ENCODE measurements around the gene DDX51.
A peak's percentile ranks its signal among the peaks of the same experiment; 100 is the strongest.

DDX51 gene

GRCh38 chr12:132179431-132180362 lies 35.6 kb upstream of the DDX51 start:
- DNase-seq, result no peak

- no peak for DNase-seq
Observed at GRCh38 chr12:132178801-132179401, 34.8 kb upstream of the DDX51 start.

- DNase-seq, result no peak
Observed at GRCh38 chr12:132178316-132178715, 34.2 kb upstream of the DDX51 start.

- no peak for DNase-seq
Observed at GRCh38 chr12:132176920-132177551, 32.9 kb upstream of the DDX51 start.

GRCh38 chr12:132176385-132176919 lies 32.3 kb upstream of the DDX51 start:
- DNase-seq, result no peak

- no peak for DNase-seq
Observed at GRCh38 chr12:132175496-132176384, 31.6 kb upstream of the DDX51 start.

- DNase-seq, result no peak
Observed at GRCh38 chr12:132174839-132175490, 30.8 kb upstream of the DDX51 start.

- no peak for DNase-seq
Observed at GRCh38 chr12:132174015-132174838, 30.1 kb upstream of the DDX51 start.

- no peak for DNase-seq
Observed at GRCh38 chr12:132173135-132174014, 29.3 kb upstream of the DDX51 start.

- no peak for DNase-seq
Observed at GRCh38 chr12:132172619-132173018, 28.5 kb upstream of the DDX51 start.

- DNase-seq, result no peak
Observed at GRCh38 chr12:132171968-132172521, 27.9 kb upstream of the DDX51 start.

GRCh38 chr12:132171293-132171967 lies 27.3 kb upstream of the DDX51 start:
- DNase-seq, result no peak

GRCh38 chr12:132170637-132171292 lies 26.6 kb upstream of the DDX51 start:
- DNase-seq, result no peak

- peak; percentile 83 for DNase-seq
Observed at GRCh38 chr12:132170094-132170636, 26.0 kb upstream of the DDX51 start.

- no peak for DNase-seq
Observed at GRCh38 chr12:132169376-132169775, 25.3 kb upstream of the DDX51 start.

GRCh38 chr12:132168311-132169031 lies 24.4 kb upstream of the DDX51 start:
- no peak for DNase-seq
